HG03135 (cell line): ENCODE data around the gene ACBD4.

Experiments
- ATAC-seq: cut with Tn5 transposase; IDR thresholded peaks from one replicate; pipeline ENCODE4 v1.9.1; 2021; ENCODE audit warnings: mild to moderate bottlenecking, moderate library complexity; ENCODE audit not compliant: unreplicated experiment

Gene ACBD4

GRCh38 chr17:45177563-45177962, 42.1 kb downstream of the ACBD4 start:
- ATAC-seq: no peak

- ATAC-seq: no peak
Measured at GRCh38 chr17:45184144-45184543, 48.7 kb downstream of the ACBD4 start.

GRCh38 chr17:45186801-45187354, 51.4 kb downstream of the ACBD4 start:
- ATAC-seq: no peak

GRCh38 chr17:45189009-45189408, 53.5 kb downstream of the ACBD4 start:
- ATAC-seq: no peak

- no peak for ATAC-seq
Measured at GRCh38 chr17:45190503-45191255, 55.2 kb downstream of the ACBD4 start.
